Measurements from ENCODE around the gene ZNF394. TPM values are rescaled to one million over a fixed set of nuclear protein-coding genes. Genes with fewer than 3 reads are reported as not detected.

Gene ZNF394
- total RNA-seq, 1 experiment from 2014 or later = 40.8 TPM

DNA sequence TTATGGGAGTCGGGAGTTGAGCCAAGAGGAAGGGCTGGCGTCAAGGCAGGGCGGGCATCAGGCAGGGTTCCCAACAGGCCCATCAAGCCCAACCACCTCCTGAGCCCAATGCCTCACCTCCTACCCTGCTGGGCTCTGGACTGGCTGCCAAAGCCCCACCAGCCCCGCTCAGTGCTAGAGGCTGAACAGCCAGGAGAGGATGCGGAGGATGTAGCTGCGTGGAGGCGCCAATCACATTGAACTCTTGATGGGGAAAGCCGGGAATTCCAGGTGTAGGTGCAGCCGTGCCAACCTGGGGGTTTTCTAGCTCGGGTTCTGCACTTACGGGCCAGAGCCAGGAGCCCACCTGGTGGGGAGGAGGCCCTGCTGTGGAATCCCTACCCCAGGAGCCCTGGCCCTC, 47.0 kb downstream of the ZNF394 start:
- no peaks in the 10 kb centered on the region for H3K4me1 ChIP-seq (ENCODE audit: low read length)
- no peak overlapping the region for H3K9ac ChIP-seq (ENCODE audit: low read length)
- no peak overlapping the region for H2AFZ ChIP-seq (ENCODE audit: low read length)
- peaks cover 11% of the 10 kb centered on the region for H3K36me3 ChIP-seq (ENCODE audit: insufficient read depth, low read length)
- no peak overlapping the region for H3K4me3 ChIP-seq (ENCODE audit: low read length)
- peaks cover under 1% of the 10 kb centered on the region; the same call in 1 of the 2 replicates for H3K79me2 ChIP-seq (ENCODE audit: low read length)
- peaks cover 10% of the 10 kb centered on the region; the same call in 1 of the 2 replicates for H4K20me1 ChIP-seq (ENCODE audit: insufficient read depth, low read depth, low read length)
- DNase-seq = no peak
- no peaks in the 10 kb centered on the region for H3K9me3 ChIP-seq (ENCODE audit: low read length)
- H3K27ac ChIP-seq (ENCODE audit: low read length) = no peak overlapping the region
- no peaks in the 10 kb centered on the region for H3K9me2 ChIP-seq (replicated peaks; ENCODE audit: insufficient read depth, low read length)
- no peaks in the 10 kb centered on the region for H3K27me3 ChIP-seq (ENCODE audit: low read length)
- H3K4me2 ChIP-seq (ENCODE audit: low read depth, low read length, poor library complexity, severe bottlenecking) = no peak overlapping the region

DNA sequence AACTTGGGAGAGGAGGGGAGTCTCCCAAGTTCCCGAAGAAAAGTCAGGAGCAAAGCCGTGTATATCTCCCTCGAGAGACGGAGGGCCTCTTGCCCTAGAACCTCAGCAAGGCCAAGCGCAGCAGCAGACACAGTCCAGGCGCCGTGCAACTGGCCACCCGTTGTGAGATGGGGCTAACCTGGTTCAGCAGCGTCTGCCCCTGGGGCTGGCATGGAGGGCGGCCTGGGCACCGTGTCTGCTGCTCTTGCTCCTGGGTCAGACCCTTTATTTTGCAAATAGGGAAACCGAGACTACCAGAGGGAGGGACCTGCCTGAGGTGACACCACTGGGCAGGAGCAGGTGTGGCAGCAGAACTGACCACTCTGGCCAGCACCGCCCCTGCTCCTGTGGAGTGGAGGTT, 47.5 kb downstream of the ZNF394 start:
- H3K27ac ChIP-seq (ENCODE audit: low read length) = no peak overlapping the region
- no peak overlapping the region for H3K9ac ChIP-seq (ENCODE audit: low read length)
- H3K4me1 ChIP-seq (ENCODE audit: low read length) = no peaks in the 10 kb centered on the region
- no peak overlapping the region for H3K4me3 ChIP-seq (ENCODE audit: low read length)
- H3K27me3 ChIP-seq (ENCODE audit: low read length) = no peaks in the 10 kb centered on the region
- peaks cover 7% of the 10 kb centered on the region; the same call in 1 of the 2 replicates for H4K20me1 ChIP-seq (ENCODE audit: insufficient read depth, low read depth, low read length)
- no peaks in the 10 kb centered on the region for H3K9me2 ChIP-seq (replicated peaks; ENCODE audit: insufficient read depth, low read length)
- H2AFZ ChIP-seq (ENCODE audit: low read length) = no peak overlapping the region
- no peak for DNase-seq
- no peak overlapping the region for H3K4me2 ChIP-seq (ENCODE audit: low read depth, low read length, poor library complexity, severe bottlenecking)
- no peaks in the 10 kb centered on the region for H3K9me3 ChIP-seq (ENCODE audit: low read length)
- H3K79me2 ChIP-seq (ENCODE audit: low read length) = no peaks in the 10 kb centered on the region
- H3K36me3 ChIP-seq (ENCODE audit: insufficient read depth, low read length) = peaks cover 7% of the 10 kb centered on the region

GRCh38 chr7:99451936-99452335, 48.1 kb downstream of the ZNF394 start:
- 0 out of 2 replicates have a peak, but pooled peaks cover 7% of the 10 kb centered on the region for H4K20me1 ChIP-seq (ENCODE audit: insufficient read depth, low read depth, low read length)
- H3K9me2 ChIP-seq (replicated peaks; ENCODE audit: insufficient read depth, low read length) = no peaks in the 10 kb centered on the region
- no peak overlapping the region for H3K9ac ChIP-seq (ENCODE audit: low read length)
- no peaks in the 10 kb centered on the region for H3K4me1 ChIP-seq (ENCODE audit: low read length)
- H3K9me3 ChIP-seq (ENCODE audit: low read length) = no peaks in the 10 kb centered on the region
- H3K27ac ChIP-seq (ENCODE audit: low read length) = no peak overlapping the region
- no peak overlapping the region for H3K4me2 ChIP-seq (ENCODE audit: low read depth, low read length, poor library complexity, severe bottlenecking)
- H3K4me3 ChIP-seq (ENCODE audit: low read length) = no peak overlapping the region
- H3K36me3 ChIP-seq (ENCODE audit: insufficient read depth, low read length) = peaks cover 7% of the 10 kb centered on the region
- no peak for DNase-seq
- no peak overlapping the region for H2AFZ ChIP-seq (ENCODE audit: low read length)
- no peaks in the 10 kb centered on the region for H3K27me3 ChIP-seq (ENCODE audit: low read length)
- no peaks in the 10 kb centered on the region for H3K79me2 ChIP-seq (ENCODE audit: low read length)

DNA sequence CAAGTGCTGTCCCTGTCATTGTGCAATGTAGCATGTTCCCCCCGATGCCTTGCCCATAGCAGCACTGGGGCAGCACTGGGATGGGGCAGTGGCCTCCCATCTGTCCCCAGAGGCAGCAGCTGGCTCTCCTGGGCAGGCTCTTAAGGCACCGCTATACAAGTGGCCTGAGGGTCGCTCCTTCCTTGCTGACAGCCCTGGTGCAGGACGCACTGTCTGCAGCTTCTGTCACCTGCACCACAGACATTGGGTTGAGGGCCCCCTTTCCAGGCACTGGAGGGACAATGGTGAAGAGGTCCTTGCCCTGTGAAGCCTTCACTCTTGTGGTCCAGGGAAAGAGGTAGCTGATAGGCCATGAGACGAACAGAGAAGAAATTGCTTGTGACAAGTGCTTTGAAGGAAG, 50.8 kb downstream of the ZNF394 start:
- Histone ChIP-seq H3K4me3 (ENCODE audit: low read length) (no peak overlapping the region), H2AFZ (ENCODE audit: low read length) (no peak overlapping the region), H3K4me1 (ENCODE audit: low read length) (no peaks in the 10 kb centered on the region), H3K9me3 (ENCODE audit: low read length) (no peaks in the 10 kb centered on the region), H3K36me3 (ENCODE audit: insufficient read depth, low read length) (peaks cover 5% of the 10 kb centered on the region), H3K4me2 (ENCODE audit: low read depth, low read length, poor library complexity, severe bottlenecking) (no peak overlapping the region), H3K9me2 (replicated peaks; ENCODE audit: insufficient read depth, low read length) (no peaks in the 10 kb centered on the region), H3K79me2 (ENCODE audit: low read length) (no peaks in the 10 kb centered on the region), H3K27me3 (ENCODE audit: low read length) (no peaks in the 10 kb centered on the region), H4K20me1 (ENCODE audit: insufficient read depth, low read depth, low read length) (0 out of 2 replicates have a peak, but pooled peaks cover 7% of the 10 kb centered on the region), H3K27ac (ENCODE audit: low read length) (no peak overlapping the region), H3K9ac (ENCODE audit: low read length) (no peak overlapping the region)
- DNase-seq = no peak

- no peak for DNase-seq
- H3K27me3 ChIP-seq (ENCODE audit: low read length) = no peaks in the 10 kb centered on the region
- no peaks in the 10 kb centered on the region for H3K4me1 ChIP-seq (ENCODE audit: low read length)
- H3K4me3 ChIP-seq (ENCODE audit: low read length) = no peak overlapping the region
- no peak overlapping the region for H2AFZ ChIP-seq (ENCODE audit: low read length)
- no peak overlapping the region for H3K4me2 ChIP-seq (ENCODE audit: low read depth, low read length, poor library complexity, severe bottlenecking)
- peaks cover 5% of the 10 kb centered on the region for H3K36me3 ChIP-seq (ENCODE audit: insufficient read depth, low read length)
- H3K9ac ChIP-seq (ENCODE audit: low read length) = no peak overlapping the region
- H3K79me2 ChIP-seq (ENCODE audit: low read length) = no peaks in the 10 kb centered on the region
- H3K27ac ChIP-seq (ENCODE audit: low read length) = no peak overlapping the region
- 0 out of 2 replicates have a peak, but pooled peaks cover 7% of the 10 kb centered on the region for H4K20me1 ChIP-seq (ENCODE audit: insufficient read depth, low read depth, low read length)
- H3K9me3 ChIP-seq (ENCODE audit: low read length) = no peaks in the 10 kb centered on the region
- H3K9me2 ChIP-seq (replicated peaks; ENCODE audit: insufficient read depth, low read length) = no peaks in the 10 kb centered on the region
These were observed 51.2 kb downstream of the ZNF394 start for GRCh38 chr7:99448855-99449254.

GRCh38 chr7:99447943-99448342, 52.1 kb downstream of the ZNF394 start:
- Histone ChIP-seq H3K36me3 (ENCODE audit: insufficient read depth, low read length) (peaks cover 9% of the 10 kb centered on the region), H3K27ac (ENCODE audit: low read length) (no peak overlapping the region), H3K4me2 (ENCODE audit: low read depth, low read length, poor library complexity, severe bottlenecking) (no peak overlapping the region), H3K4me1 (ENCODE audit: low read length) (no peaks in the 10 kb centered on the region), H3K9me2 (replicated peaks; ENCODE audit: insufficient read depth, low read length) (no peaks in the 10 kb centered on the region), H4K20me1 (ENCODE audit: insufficient read depth, low read depth, low read length) (0 out of 2 replicates have a peak, but pooled peaks cover 7% of the 10 kb centered on the region), H3K79me2 (ENCODE audit: low read length) (peaks cover 5% of the 10 kb centered on the region; the same call in 1 of the 2 replicates), H3K4me3 (ENCODE audit: low read length) (no peak overlapping the region), H2AFZ (ENCODE audit: low read length) (no peak overlapping the region), H3K9me3 (ENCODE audit: low read length) (no peaks in the 10 kb centered on the region), H3K9ac (ENCODE audit: low read length) (no peak overlapping the region), H3K27me3 (ENCODE audit: low read length) (no peaks in the 10 kb centered on the region)
- DNase-seq = peak; percentile 70

DNA sequence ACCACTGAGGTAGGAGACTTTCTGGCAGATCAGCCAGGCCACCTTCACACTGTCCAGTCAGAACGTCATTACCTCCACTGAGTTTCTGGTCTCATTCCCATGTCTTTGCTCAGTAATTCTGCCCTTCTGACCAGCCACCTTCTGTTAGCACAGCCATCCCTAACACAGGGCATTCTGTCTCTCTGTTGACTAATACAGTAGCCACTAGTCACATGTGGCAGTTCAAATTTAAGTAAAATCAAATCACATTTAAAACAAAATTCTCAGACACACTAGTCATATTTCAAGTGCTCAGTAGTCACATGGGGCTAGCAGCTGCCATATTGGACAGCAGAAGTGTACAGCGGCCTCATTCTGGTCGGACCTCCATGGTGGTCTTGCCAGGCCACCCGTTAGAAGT, 54.0 kb downstream of the ZNF394 start:
- Histone ChIP-seq H3K9me3 (ENCODE audit: low read length) (no peaks in the 10 kb centered on the region), H2AFZ (ENCODE audit: low read length) (no peak overlapping the region), H3K27me3 (ENCODE audit: low read length) (no peaks in the 10 kb centered on the region), H3K36me3 (ENCODE audit: insufficient read depth, low read length) (peaks cover 12% of the 10 kb centered on the region), H3K79me2 (ENCODE audit: low read length) (peaks cover 19% of the 10 kb centered on the region), H3K4me2 (ENCODE audit: low read depth, low read length, poor library complexity, severe bottlenecking) (no peak overlapping the region), H3K9me2 (replicated peaks; ENCODE audit: insufficient read depth, low read length) (no peaks in the 10 kb centered on the region), H3K4me3 (ENCODE audit: low read length) (no peak overlapping the region), H3K4me1 (ENCODE audit: low read length) (no peaks in the 10 kb centered on the region), H4K20me1 (ENCODE audit: insufficient read depth, low read depth, low read length) (0 out of 2 replicates have a peak, but pooled peaks cover 7% of the 10 kb centered on the region), H3K9ac (ENCODE audit: low read length) (no peak overlapping the region), H3K27ac (ENCODE audit: low read length) (no peak overlapping the region)
- no peak for DNase-seq

All from Karpas-422 (cell line).